Uterus (tissue), 2 donors: ENCODE data around the gene HMG20A.

Experiments used
- CTCF ChIP-seq, 4 experiments: fragments of 200-600 bp in 2 of 4; fragments of 450-650 bp in 2 of 4; sonication (generic) in 2 of 4; IDR thresholded peaks; one replicate each; pipeline ENCODE4 v1.5.1; 2016 to 2019; ENCODE audit warnings: antibody characterized with exemption in 4 of 4, mild to moderate bottlenecking in 2 of 4, moderate library complexity in 1 of 4
- POLR2A ChIP-seq, 2 donors: fragments of 450-650 bp; IDR thresholded peaks; one replicate each; pipeline ENCODE4 v1.6.1; 2016; ENCODE audit warnings: antibody characterized with exemption in 2 of 2, mild to moderate bottlenecking in 1 of 2, moderate library complexity in 1 of 2

GRCh38 chr15:77519540-77519939, 98.9 kb downstream of the HMG20A start:
- TF ChIP-seq CTCF (IDR thresholded peaks at IDR 0.05) (no peak), POLR2A (IDR thresholded peaks at IDR 0.05) (no peak)
